Kidney (tissue), 14 donors: ENCODE measurements around the gene RBM27. TPM values are rescaled to one million over a fixed set of nuclear protein-coding genes. Genes with fewer than 3 reads are reported as not detected.
A peak's percentile ranks its signal among the peaks of the same experiment; 100 is the strongest.
"Not testable (repeated sequence)": the region's sequence is repeated elsewhere in the genome, so short reads cannot be mapped to it uniquely, and the experiment has no call there.

ENCODE experiments used
- DNase-seq, 5 donors: peaks; one replicate each; pipeline ENCODE4 v3.0.0-alpha.2; 2013 to 2020
- FAIRE-seq: peaks from 2 replicates; lab custom pipeline; 2012; peaks lifted over from hg19 to GRCh38; lab: Jason Lieb, UNC
- H3K27ac ChIP-seq, 2 donors: one replicate each; pipeline ENCODE4 v1.7.0; 2013; ENCODE audit warnings: low read depth in 2 of 2, low read length in 2 of 2, inconsistent platforms in 1 of 2
- H3K27me3 ChIP-seq: one replicate; pipeline ENCODE4 v1.7.1; 2013; ENCODE audit warnings: low read length, inconsistent platforms; ENCODE audit not compliant: control insufficient read depth, insufficient read depth
- H3K36me3 ChIP-seq, 3 donors: one replicate each; pipeline versions ENCODE4 v1.7.0 to v1.7.1; 2013; ENCODE audit warnings: low read length in 3 of 3, control low read depth in 1 of 3, inconsistent platforms in 1 of 3; ENCODE audit not compliant: insufficient read depth in 3 of 3, control insufficient read depth in 2 of 3
- H3K4me1 ChIP-seq, 3 donors: one replicate each; pipeline versions ENCODE4 v1.7.0 to v1.7.1; 2013; ENCODE audit warnings: low read length in 3 of 3, inconsistent platforms in 1 of 3, low read depth in 1 of 3; ENCODE audit not compliant: control insufficient read depth in 2 of 3, insufficient read depth in 2 of 3
- H3K4me3 ChIP-seq, 3 donors: one replicate each; pipeline versions ENCODE4 v1.7.0 to v1.8.1; 2013; ENCODE audit warnings: low read length in 3 of 3, control low read depth in 1 of 3, inconsistent platforms in 1 of 3
- H3K9ac ChIP-seq, 3 donors: one replicate each; pipeline versions ENCODE4 v1.7.0 to v1.7.1; 2013; ENCODE audit warnings: low read length in 3 of 3, control low read depth in 1 of 3, inconsistent platforms in 1 of 3
- H3K9me3 ChIP-seq, 3 donors: one replicate each; pipeline versions ENCODE4 v1.7.0 to v1.7.1; 2013; ENCODE audit warnings: low read length in 3 of 3, control low read depth in 1 of 3, inconsistent platforms in 1 of 3; ENCODE audit not compliant: control insufficient read depth in 2 of 3, insufficient read depth in 1 of 3
- intact Hi-C: fragments of 100-400 bp; cut with DNase I; formaldehyde crosslinking; loops from one replicate; pipeline ENCODE4 v1.11.1; 2022
- polyA plus RNA-seq: library from polyadenylated mRNA; stranded (reverse); fragments of 350-450 nt; fragmentation: Illumina TruSeq; extraction: RNeasy Lipid Tissue Mini Kit (QIAGEN cat#74804); gene quantifications from one replicate; pipeline ENCODE4 v1.2.3, GENCODE V29; 2014; ENCODE audit warnings: low read depth, low replicate concordance; ENCODE audit not compliant: insufficient read depth
- total RNA-seq: library from RNA; stranded (reverse); fragmentation: NEBNext Ultra II Directional; extraction: Animal tissue kit (Norgen Biotek cat#: 25700); gene quantifications from one replicate; pipeline ENCODE4 v1.2.1, GENCODE V29; 2021
- TF ChIP-seq, protein P1 (sequence below): IDR thresholded peaks from 3 replicates; pipeline ENCODE4 v1.5.1; 2012; ENCODE audit warnings: mild to moderate bottlenecking, moderate library complexity, borderline replicate concordance; ENCODE audit not compliant: insufficient read depth; ENCODE audit errors: extremely low read depth
- donor health status: control.
- donor health status: control.
- donor health status: control.
- donor health status: control.
- donor health status: control.
- donor health status: DM: yes; HTN: yes; CAD: no.
- donor health status: Normal renal cell carcinoma (clear cell type).

Gene RBM27
- total and polyA plus RNA-seq, 2 donors from 2014 or later, result 4.9 to 19.0 TPM

DNA sequence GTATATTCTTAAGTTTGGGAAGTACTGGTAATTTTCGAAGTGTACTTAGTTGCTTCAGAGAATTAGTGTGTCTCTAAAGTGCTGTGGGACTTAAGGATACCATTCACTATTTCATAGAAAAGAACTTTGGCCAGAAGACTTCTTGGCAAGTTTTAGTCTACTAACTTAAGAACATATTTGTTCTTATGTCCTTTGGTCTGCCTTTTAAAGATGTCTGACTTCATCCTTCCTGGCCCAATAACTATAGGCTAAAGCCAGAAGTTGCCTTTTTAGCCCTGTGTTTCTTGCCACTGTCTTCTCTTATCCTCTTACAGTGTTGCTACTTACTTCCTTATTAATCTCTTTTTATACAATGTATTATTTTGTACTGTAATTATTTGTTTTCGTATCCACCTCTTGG, 6.3 kb downstream of the RBM27 start:
- H3K4me3 ChIP-seq, result no peak overlapping the region
- DNase-seq (no peak), FAIRE-seq (no peak)
- intact Hi-C loops, result no loop called here
- H3K36me3 ChIP-seq, result no peaks in the 10 kb centered on the region
- peaks cover 0 to 2% (median 0%) of the 10 kb centered on the region in 3 donors for H3K4me1 ChIP-seq
- no peak overlapping the region for H3K27ac ChIP-seq
- H3K27me3 ChIP-seq, result no peaks in the 10 kb centered on the region
- H3K9ac ChIP-seq, result no peak overlapping the region
- TF ChIP-seq, protein P1, sequence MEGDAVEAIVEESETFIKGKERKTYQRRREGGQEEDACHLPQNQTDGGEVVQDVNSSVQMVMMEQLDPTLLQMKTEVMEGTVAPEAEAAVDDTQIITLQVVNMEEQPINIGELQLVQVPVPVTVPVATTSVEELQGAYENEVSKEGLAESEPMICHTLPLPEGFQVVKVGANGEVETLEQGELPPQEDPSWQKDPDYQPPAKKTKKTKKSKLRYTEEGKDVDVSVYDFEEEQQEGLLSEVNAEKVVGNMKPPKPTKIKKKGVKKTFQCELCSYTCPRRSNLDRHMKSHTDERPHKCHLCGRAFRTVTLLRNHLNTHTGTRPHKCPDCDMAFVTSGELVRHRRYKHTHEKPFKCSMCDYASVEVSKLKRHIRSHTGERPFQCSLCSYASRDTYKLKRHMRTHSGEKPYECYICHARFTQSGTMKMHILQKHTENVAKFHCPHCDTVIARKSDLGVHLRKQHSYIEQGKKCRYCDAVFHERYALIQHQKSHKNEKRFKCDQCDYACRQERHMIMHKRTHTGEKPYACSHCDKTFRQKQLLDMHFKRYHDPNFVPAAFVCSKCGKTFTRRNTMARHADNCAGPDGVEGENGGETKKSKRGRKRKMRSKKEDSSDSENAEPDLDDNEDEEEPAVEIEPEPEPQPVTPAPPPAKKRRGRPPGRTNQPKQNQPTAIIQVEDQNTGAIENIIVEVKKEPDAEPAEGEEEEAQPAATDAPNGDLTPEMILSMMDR, result no peak
- H3K9me3 ChIP-seq, result no peaks in the 10 kb centered on the region

DNA sequence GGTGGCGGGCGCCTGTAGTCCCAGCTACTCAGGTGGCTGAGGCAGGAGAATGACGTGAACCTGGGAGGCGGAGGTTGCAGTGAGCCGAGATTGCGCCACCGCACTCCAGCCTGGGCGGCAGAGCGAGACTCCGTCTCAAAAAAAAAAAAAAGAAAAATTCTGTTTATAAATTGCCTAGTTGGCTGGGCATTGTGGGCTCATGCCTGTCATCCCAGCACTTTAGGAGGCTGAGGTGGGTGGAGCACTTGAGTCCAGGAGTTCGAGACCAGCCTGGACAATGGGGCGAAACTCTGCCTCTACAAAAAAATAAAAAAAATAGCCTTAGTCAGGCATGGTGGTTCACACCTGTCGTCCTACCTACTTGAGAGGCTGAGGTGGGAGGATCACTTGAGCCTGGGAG, 7.4 kb downstream of the RBM27 start:
- H3K9me3 ChIP-seq, H3K27me3 ChIP-seq, H3K4me3 ChIP-seq, FAIRE-seq, intact Hi-C loops, H3K36me3 ChIP-seq, H3K4me1 ChIP-seq, DNase-seq, H3K9ac ChIP-seq, H3K27ac ChIP-seq: not testable (repeated sequence)

DNA sequence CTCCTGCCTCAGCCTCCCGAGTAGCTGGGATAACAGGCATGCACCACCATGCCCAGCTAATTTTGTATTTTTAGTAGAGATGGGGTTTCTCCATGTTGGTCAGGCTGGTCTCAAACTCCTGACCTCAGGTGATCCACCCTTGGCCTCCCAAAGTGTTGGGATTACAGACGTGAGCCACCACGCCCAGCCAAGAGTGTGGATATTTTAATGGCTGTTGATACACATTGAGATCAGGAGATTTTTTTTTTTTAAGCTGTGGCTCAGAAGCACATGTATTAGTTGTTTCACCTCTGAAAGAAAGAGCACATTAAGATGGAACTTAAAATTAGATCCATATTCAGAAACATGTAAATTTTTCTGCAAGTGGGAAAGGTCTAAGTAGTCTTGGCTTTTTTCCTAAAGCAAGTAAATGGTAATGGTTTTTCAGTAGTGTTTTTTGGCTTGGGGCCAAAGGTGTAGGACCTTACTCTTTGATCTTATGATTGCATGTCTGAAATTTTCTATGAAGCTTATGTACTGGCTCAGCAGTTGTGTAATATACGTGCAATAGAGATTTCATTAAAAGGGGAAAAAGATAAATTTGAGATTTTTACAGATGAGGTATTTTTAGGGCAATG, 9.9 kb downstream of the RBM27 start:
- intact Hi-C loops, result no loop called here
- DNase-seq, result peak in 2 of 5 donors; percentile 27 to 52
- no peaks in the 10 kb centered on the region for H3K27me3 ChIP-seq
- FAIRE-seq, result peak; percentile 77
- peaks cover 0 to 2% (median 0%) of the 10 kb centered on the region in 3 donors for H3K4me1 ChIP-seq
- no peaks in the 10 kb centered on the region for H3K36me3 ChIP-seq
- no peak overlapping the region for H3K4me3 ChIP-seq
- no peak overlapping the region for H3K27ac ChIP-seq
- H3K9ac ChIP-seq, result no peak overlapping the region
- TF ChIP-seq, protein P1, result no peak
- no peaks in the 10 kb centered on the region for H3K9me3 ChIP-seq

DNA sequence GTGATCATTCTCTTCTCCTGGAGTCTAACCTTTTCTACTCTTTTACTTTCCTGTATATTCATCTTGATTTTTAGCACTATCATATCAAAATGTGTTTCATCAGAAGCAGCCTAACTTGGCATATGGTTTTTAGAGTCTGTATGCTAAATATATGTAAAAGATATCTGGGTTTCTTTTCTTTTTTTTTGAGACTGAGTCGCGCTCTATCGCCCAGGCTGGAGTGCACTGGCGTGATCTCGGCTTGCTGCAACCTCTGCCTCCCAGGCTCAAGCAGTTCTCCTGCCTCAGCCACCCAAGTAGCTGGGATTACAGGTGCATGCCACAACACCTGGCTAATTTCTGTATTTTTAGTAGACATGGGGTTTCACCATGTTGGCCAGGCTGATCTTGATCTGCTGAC, 11.5 kb downstream of the RBM27 start:
- H3K4me1 ChIP-seq, DNase-seq, H3K27me3 ChIP-seq, H3K27ac ChIP-seq, H3K36me3 ChIP-seq, intact Hi-C loops, FAIRE-seq, H3K9ac ChIP-seq, H3K4me3 ChIP-seq, H3K9me3 ChIP-seq: not testable (repeated sequence)
